GM18526 (cell line): ENCODE measurements around the gene PDCL2.

Experiments
- POLR2A ChIP-seq: IDR thresholded peaks from 3 replicates; pipeline ENCODE4 v1.6.1; 2011; ENCODE audit not compliant: insufficient read length; ENCODE audit errors: extremely low read depth

The PDCL2 gene

DNA sequence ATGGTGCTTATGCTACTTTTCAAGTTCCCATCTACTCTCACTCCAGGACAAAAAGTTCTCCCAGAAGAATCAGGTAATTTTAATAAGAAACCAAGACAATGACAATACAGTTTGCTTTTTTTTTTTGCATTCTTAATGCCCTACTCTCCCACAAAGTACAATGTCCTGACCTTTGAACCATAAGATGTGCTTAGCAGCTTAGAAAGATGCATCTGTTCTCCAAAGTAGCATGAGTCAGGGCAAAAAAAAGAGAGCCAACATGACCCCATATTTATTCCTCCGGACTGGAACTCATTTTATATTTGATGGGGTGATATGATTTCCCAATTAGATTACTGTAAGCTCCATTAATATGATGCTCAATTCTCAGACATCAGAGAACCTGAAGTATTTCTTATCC, 16.5 kb upstream of the PDCL2 start:
- no peak for TF ChIP-seq POLR2A

DNA sequence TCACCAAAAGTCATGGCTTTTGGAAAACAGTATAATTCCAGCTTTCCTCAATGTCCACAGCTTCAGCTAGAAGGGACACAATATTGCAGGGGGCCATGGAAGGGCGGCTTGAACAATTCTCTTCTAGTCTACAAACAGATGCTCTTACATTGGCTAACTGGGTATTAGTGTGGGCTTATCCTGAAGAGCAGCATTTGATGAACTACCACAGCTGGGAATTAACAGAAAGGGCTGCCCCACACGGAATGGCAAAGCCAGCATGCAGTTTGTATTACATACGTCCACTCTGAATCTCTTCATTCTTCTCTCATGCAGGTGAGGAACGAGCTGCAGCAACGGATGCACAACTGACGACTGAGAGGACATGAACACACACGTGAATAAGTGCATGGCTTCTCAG, 13.0 kb upstream of the PDCL2 start:
- no peak for TF ChIP-seq POLR2A

DNA sequence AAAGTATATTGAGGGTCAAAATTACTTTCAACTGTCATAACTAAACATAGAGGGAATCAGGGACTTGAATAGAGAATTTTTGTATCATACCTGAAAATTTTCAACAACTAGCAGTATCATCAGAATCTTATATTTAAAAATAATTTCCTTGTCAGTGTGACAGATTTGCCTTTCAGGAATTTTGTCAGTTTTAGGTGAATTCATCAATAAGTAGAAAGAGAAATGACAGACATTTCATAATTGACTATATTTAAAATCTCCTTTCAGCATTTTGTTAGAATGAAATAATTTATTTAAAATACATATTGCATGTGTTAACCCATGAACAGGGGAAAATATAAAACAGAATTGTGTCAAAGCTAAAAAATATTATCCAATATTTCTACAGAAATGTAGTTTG, 8.6 kb upstream of the PDCL2 start:
- no peak for TF ChIP-seq POLR2A

DNA sequence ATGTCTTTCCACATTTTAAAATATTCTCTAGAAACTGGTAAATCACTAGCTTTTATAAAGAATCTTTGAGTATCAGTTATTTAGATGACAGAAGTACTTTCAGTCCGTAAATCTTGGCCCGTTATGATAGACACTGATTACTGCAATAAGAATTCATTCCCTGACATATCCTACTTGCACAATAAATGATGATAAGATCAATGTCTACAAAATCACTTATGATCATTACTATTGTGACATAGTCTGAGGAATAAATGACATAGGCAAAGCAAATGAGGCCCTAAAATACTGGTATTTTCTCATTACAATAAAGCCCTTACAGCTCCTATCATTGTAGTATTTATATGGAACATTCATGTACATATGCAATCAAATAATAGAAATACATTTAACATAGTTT, 6.6 kb upstream of the PDCL2 start:
- TF ChIP-seq POLR2A, result no peak

DNA sequence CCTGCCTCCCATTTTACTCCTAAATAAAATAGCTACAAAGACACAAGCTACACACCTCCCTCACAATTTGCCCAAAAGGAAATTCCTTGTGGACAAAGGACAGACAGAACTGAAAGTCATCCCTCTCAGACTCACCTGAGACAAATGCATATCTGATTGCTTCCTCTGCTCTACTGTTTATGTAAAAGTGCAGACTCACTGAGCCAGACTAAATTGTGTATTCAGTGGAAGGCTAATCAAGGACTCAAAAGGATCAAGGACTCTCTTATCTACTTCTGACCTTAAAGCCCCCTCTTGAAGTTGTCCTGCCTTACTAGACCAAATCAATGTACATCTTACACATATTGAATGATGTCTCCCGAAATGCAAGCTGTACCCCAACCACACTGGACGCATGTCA, 3.9 kb downstream of the PDCL2 start:
- no peak for TF ChIP-seq POLR2A

DNA sequence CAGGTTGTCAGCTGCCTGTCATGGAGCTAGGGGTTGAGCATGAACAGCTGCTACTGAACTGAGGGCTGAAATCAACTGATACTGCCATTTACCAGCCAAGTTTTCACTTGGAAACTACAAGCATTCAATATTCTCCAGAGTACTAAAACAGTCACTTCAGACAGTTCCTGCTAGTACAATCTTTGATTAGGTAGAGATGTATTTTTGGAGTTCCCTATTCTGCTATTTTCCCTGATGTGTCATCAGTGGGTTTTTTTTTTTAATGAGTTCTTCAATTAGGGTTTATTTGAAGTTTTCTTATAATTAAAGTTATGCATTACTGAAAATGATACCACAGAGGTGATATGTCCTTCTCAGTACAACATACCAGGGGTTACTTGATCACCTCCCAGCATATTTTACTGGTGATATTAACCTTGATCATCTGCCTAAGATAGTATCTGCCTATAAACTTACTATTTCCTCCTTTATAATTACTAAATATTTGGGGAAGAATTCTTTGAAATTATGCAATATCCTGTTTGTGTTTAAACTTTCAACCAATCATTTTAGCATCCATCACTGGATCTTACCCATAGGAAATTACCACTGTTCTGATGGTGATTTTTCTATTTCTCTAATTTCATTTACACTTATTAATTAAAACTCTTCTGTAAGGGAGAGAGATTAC, 13.6 kb downstream of the PDCL2 start:
- TF ChIP-seq POLR2A, result no peak

DNA sequence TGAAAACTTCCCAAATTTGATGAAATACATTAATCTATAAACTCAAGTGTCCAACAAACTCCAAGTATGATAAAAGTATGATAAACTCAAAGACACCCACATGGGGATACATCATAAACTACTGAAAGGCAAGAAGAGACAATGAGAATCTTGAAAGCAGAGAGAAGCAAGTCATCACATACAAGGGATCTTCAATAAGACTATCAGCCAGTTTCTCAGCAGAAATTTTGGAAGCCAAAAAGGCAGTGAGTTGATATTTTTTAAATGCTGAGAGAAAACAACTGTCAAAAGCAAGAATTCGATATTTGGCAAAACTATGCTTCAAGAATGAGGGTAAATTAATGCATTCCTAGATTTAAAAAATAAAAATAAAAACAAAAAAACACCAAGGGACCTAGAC, 16.5 kb downstream of the PDCL2 start:
- TF ChIP-seq POLR2A, result no peak

DNA sequence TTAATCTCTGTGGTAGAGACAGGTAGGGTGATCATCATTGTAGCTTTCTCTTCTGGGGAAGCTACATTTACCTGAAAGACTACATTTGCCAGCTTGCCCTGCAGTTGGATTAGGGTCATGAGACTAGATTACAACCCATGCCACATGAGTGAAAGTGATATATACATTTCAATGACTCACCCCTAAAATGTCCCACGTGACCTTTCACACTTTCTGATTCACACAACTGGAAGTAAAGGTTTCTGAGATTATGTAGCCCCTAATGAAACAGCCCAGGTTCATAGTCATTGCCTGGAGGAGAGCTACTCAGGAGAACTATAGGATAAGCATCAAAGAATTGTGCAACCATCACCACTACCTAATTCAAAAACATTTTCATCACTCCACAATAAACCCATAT, 17.8 kb downstream of the PDCL2 start:
- no peak for TF ChIP-seq POLR2A

DNA sequence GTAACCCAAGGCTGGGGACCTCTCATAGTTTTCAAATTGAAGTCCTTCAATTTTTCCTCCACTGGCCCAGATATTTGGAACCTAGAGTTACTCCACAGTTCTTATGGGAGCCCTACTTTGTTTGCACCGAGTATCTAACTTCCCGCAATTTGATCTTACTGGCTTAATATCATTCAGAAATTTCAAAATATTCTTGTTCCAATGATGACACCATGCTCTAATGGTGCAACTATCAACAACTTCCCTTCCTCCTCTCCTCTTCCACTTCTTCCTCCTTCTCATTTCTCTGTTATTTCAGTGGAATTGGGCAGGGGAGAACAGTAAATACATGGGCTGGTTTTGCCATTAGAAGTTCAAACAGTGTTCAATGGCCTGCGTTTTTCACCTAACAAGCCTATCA, 20.2 kb downstream of the PDCL2 start:
- TF ChIP-seq POLR2A, result no peak

DNA sequence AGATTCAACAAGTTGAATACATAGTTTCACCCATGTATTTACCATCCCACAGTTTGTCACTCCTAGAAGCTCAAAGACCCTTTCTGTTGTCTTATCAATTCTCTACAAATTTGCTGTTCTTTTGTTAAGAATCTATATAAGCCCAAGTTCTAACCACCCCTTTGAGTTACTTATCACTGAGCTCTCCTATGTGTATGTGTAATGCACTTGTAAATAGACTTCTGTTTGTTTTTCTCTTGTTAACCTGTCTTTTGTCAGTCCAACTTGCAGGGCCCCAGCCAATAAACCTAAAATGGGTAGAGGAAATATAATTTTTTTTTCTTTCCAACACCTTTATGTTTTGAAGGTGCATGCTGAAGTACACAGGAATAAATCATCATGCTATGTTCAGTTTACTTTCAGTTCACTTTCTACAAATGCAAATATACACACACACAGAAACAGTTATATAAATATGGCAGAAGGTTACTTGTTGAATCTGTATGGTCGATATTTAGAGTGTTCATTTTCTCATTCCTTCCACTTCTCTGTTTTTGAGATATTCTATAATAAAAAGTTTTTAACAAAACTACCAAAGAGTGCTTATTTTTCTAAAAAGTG, 23.0 kb downstream of the PDCL2 start:
- TF ChIP-seq POLR2A, result no peak

DNA sequence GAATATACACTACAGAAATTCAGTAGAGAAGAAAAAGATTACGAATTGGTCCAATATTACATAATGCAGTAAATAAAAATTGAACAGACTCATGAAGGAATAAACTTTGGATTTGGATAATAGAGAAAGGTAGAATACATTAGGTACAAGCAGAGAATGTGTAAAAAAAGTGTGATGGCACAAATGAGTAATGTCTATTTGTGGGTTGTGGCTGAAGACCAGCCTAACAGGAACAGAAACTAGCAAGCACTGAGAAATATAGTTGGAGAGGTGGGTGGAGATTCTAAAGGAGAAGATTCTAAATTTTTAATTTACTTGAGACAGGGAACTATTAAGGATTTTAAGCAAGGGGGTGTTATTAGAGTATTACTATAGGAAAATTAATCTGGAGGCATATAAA, 30.2 kb downstream of the PDCL2 start:
- TF ChIP-seq POLR2A, result no peak

DNA sequence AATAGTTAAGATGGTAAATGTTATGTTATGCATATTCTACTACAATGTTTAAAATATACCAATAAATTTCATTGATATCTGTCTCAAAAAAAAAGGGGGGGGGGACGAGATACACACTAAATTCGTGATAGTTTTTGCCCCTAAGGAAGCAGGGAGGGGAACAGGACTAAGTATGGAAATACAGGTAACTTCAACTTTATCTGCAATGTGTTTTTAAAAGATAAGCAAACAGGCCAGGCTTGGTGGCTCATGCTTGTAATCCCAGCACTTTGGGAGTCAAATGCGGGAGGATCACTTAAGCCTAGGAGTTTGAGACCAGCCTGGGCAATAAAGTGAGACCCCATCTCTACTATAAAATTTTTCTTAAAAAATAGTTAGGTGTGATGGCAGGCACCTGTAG, 31.9 kb downstream of the PDCL2 start:
- TF ChIP-seq POLR2A, result no peak

DNA sequence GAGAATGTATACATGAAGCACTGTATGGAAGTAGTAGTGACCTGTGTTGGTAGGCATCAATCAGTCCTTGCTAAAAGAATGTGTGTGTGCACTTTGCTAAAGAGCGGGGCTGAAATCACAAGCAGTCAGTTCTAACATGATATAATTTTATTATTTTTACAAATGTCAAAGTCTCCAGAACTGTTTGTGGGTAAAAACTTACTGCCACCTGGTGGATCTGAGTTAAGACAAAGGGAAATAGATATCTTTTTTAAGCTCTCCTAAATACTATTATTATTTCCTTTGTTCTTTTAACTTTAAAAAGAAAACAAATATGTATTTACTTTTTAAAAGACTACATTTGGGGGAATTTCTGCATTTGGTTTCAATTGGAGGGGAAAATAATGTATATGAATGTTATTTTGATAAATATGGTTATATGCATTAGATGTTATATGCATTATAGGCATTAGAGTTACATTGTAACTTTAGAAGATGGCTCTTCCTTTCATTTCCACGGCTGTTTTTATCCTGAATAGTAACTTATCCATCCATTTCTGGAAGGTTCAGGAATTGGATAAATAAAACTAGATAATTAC, 37.5 kb downstream of the PDCL2 start:
- TF ChIP-seq POLR2A, result no peak

DNA sequence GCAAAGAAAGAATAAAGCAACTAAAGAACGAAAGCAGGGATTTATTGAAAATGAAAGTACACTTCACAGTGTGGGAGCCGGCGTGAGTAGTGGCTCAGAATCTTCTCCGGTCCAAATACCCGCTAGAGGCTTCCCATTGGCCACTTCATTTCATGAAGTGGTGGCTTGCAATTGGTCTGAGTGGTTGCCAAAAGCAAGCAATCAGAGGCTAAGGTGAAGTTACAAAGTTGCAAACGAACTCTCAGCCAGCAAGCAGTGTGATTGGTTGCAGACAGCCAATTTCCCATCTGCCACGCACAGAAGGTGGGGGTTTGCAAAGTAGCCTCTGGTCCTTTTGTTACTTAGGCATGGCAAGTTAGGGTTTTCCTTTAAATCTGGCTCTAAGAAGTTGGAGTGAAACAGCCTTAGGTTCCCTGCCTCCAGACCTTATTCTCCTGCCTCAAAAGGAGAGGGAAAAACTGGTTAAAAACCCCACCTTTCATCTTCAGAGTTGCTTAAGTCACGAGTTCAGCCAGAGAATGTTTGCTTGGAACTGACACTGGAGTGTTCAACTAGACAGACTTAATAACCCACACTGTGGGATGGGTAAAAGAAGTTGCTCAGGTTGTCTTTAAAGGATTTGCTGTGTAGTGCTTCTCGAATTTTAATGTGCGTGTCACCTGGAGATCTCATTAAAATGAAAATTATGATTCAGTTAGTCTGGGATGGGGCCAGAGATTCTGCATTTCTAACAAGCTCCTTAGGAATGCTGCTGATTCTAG, 38.4 kb downstream of the PDCL2 start:
- no peak for TF ChIP-seq POLR2A

DNA sequence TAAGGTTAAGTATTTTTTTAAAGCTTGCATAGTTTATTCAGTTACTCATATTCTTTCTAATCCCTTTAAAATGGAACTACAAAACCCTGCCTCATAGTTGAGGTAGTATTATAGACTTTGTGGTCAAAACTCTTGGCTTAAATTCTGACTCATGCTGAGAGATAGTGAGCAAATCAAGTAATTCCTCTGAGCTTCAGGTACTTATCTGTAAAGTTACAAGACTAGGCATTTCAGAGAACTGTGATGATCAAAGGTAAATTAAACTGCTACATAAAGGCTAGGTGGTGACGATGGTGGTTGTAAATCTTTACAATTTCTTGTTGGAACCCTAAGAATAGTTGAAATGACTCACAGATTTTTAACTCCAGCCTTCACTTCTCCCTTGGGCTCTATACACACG, 42.2 kb downstream of the PDCL2 start:
- TF ChIP-seq POLR2A, result no peak

DNA sequence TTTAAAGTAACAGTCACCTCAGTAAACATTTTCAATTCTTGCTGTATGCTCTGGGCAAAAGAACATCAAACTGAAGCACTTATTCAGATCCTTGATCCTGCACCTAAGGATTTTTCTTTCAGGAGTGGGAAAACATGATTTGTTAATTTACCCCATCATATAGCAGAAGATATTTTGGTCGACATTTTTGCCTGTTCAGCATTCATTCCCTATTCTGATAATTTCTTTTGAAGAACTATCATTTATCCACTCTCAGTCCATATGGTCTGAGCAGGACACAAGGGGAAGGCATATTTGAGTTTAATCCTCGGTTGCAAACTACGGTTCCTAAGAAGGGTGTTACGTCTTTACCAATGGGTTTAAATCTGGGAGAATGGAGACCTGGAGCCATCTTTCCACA, 44.1 kb downstream of the PDCL2 start:
- no peak for TF ChIP-seq POLR2A

DNA sequence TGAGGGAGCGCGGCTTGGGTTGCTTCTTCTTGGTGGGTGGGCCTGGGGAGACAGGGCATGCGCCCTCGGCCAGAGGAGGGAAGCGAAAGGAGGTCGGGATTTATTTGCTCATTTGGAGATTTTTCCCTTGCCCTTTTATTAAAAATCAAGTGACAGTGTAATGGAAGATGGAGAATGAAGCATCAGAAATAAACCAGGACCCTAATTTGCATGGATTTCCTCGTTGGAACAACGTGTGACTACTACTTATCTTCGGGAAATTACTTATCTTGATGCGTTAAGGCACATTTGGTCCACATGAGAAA, 44.6 kb downstream of the PDCL2 start:
- no peak for TF ChIP-seq POLR2A
